Keratinocyte (primary cell): ENCODE measurements around the gene MRPS27. TPM values are rescaled to one million over a fixed set of nuclear protein-coding genes. Genes with fewer than 3 reads are reported as not detected.

Experiments used
- DNase-seq: peaks from one replicate; pipeline ENCODE4 v3.0.0-alpha.2; 2011; ENCODE audit warnings: low read depth, missing footprints, low spot score
- FAIRE-seq: peaks from 2 replicates; lab custom pipeline; 2011; peaks lifted over from hg19 to GRCh38; lab: Jason Lieb, UNC
- H2AFZ ChIP-seq: 2 replicates; pipeline ENCODE4 v1.6.0; 2012; ENCODE audit warnings: low read length, control low read depth, inconsistent platforms; ENCODE audit not compliant: control insufficient read depth
- H3K27ac ChIP-seq: 2 replicates; pipeline ENCODE4 v1.5.1; 2011; ENCODE audit warnings: low read length; ENCODE audit not compliant: control insufficient read depth, insufficient read depth
- H3K27me3 ChIP-seq: 3 replicates; pipeline ENCODE4 v1.6.0; 2011; ENCODE audit warnings: low read length; ENCODE audit not compliant: control insufficient read depth, insufficient read depth; ENCODE audit errors: extremely low read depth
- H3K36me3 ChIP-seq, 2 experiments: 2 replicates in 1 of 2; 3 replicates in 1 of 2; pipeline ENCODE4 v1.5.1; 2011; ENCODE audit warnings: low read length in 2 of 2, mild to moderate bottlenecking in 1 of 2; ENCODE audit not compliant: control insufficient read depth in 2 of 2, insufficient read depth in 2 of 2; ENCODE audit errors: extremely low read depth in 1 of 2
- H3K4me1 ChIP-seq: 3 replicates; pipeline ENCODE4 v1.5.1; 2011; ENCODE audit warnings: low read length; ENCODE audit not compliant: control insufficient read depth, insufficient read depth; ENCODE audit errors: extremely low read depth
- H3K4me2 ChIP-seq: 3 replicates; pipeline ENCODE4 v1.6.0; 2011; ENCODE audit warnings: low read depth, low read length; ENCODE audit not compliant: control insufficient read depth, insufficient read depth; ENCODE audit errors: extremely low read depth
- H3K4me3 ChIP-seq, 3 experiments: fragments of 200-600 bp in 1 of 3; sonication (generic) in 1 of 3; 2 replicates in 2 of 3; 3 replicates in 1 of 3; pipeline ENCODE4 v1.5.1; 2011 to 2016; ENCODE audit warnings: low read length in 3 of 3, mild to moderate bottlenecking in 3 of 3, control low read depth in 2 of 3, inconsistent platforms in 1 of 3, low read depth in 1 of 3, mixed read lengths in 1 of 3, mixed run types in 1 of 3, moderate library complexity in 1 of 3; ENCODE audit not compliant: control insufficient read depth in 2 of 3, insufficient read depth in 2 of 3; ENCODE audit errors: extremely low read depth in 1 of 3
- H3K79me2 ChIP-seq: 2 replicates; pipeline ENCODE4 v1.6.0; 2012; ENCODE audit warnings: low read length; ENCODE audit not compliant: control insufficient read depth, insufficient read depth
- H3K9ac ChIP-seq: 3 replicates; pipeline ENCODE4 v1.6.0; 2011; ENCODE audit warnings: low read length; ENCODE audit not compliant: control insufficient read depth, insufficient read depth; ENCODE audit errors: extremely low read depth
- H3K9me1 ChIP-seq: 3 replicates; pipeline ENCODE4 v1.6.0; 2011; ENCODE audit warnings: low read length; ENCODE audit not compliant: control insufficient read depth, insufficient read depth; ENCODE audit errors: extremely low read depth
- H3K9me3 ChIP-seq: 2 replicates; pipeline ENCODE4 v1.5.1; 2012; ENCODE audit warnings: low read depth, low read length; ENCODE audit not compliant: control insufficient read depth
- H4K20me1 ChIP-seq: 3 replicates; pipeline ENCODE4 v1.6.0; 2011; ENCODE audit warnings: low read length; ENCODE audit not compliant: control insufficient read depth, insufficient read depth; ENCODE audit errors: extremely low read depth
- EZH2 ChIP-seq: IDR thresholded peaks from one replicate; pipeline ENCODE4 v1.6.1; 2012; ENCODE audit warnings: inconsistent platforms, mild to moderate bottlenecking, low read length, moderate library complexity
- dilution Hi-C: fragments of 300-500 bp; cut with MboI; formaldehyde crosslinking; loops from one replicate; pipeline ENCODE4 v1.7.0; 2020; ENCODE audit warnings: low sequenced_read_pairs; ENCODE audit not compliant: extremely low pct_ligation_motif_present
- polyA plus RNA-seq, 5 experiments: library from polyadenylated mRNA; depleted of rRNA in 3 of 5; stranded (reverse) in 3 of 5; stranded (forward) in 1 of 5; unstranded in 1 of 5; fragments of >200 nt; gene quantifications; 1 replicate in 1 of 5; 2 replicates in 3 of 5; 3 replicates in 1 of 5; pipeline versions ENCODE4 v1.2.1 to v1.2.3, GENCODE V29; 2011 to 2012; ENCODE audit warnings: missing spikeins in 2 of 5, low read depth in 1 of 5, low replicate concordance in 1 of 5
- TF ChIP-seq, protein P1 (sequence below), 3 experiments: IDR thresholded peaks in 1 of 3; conservative IDR thresholded peaks in 1 of 3; optimal IDR thresholded peaks in 1 of 3; 2 replicates in 2 of 3; 3 replicates in 1 of 3; pipeline versions ENCODE3 to v1.5.1; 2011; ENCODE audit warnings: low read length in 3 of 3, mild to moderate bottlenecking in 3 of 3, moderate library complexity in 2 of 3, control low read depth in 1 of 3, inconsistent platforms in 1 of 3; ENCODE audit not compliant: insufficient read depth in 2 of 3; ENCODE audit errors: extremely low read depth in 1 of 3

Gene MRPS27
- polyA plus RNA-seq, 1 donor (not counting 4 experiments of a cell fraction or from before 2014, with no cell fraction given), result 98.7 TPM

DNA sequence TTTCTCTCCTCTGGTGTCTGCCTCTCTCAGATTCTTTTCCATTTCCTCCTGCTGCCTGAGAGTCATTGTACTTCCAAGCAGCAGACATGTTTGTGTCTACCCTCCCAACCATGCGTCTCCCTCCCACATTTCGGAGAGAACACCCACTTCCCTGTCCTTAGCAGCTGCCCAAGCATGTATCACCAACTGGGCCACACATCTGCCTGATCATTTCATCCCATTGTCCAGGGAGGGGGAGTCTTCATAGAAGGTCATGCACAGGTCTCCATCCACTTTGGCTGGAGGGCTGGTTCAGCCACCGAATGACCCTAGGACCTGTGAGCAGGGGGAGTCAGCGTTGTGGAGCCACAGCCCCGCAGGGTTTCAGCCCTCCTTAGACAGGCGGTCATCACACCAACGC is 137.4 kb downstream of the MRPS27 start:
- peaks cover 0 to 2% of the 10 kb centered on the region in 2 experiments for H3K36me3 ChIP-seq
- dilution Hi-C loops, result no loop called here
- H3K4me1 ChIP-seq, result peaks cover 24% of the 10 kb centered on the region
- no peaks in the 10 kb centered on the region for H3K9me1 ChIP-seq
- FAIRE-seq, result no peak
- H3K4me3 ChIP-seq, result no peak overlapping the region
- no peaks in the 10 kb centered on the region for H3K79me2 ChIP-seq
- H3K9ac ChIP-seq, result no peak overlapping the region
- no peaks in the 10 kb centered on the region for H4K20me1 ChIP-seq
- no peak for DNase-seq
- no peak overlapping the region for H2AFZ ChIP-seq
- H3K4me2 ChIP-seq, result no peak overlapping the region
- H3K9me3 ChIP-seq, result no peaks in the 10 kb centered on the region
- H3K27ac ChIP-seq, result no peak overlapping the region
- no peaks in the 10 kb centered on the region for H3K27me3 ChIP-seq
- TF ChIP-seq EZH2, result no peak
- TF ChIP-seq, protein P1, sequence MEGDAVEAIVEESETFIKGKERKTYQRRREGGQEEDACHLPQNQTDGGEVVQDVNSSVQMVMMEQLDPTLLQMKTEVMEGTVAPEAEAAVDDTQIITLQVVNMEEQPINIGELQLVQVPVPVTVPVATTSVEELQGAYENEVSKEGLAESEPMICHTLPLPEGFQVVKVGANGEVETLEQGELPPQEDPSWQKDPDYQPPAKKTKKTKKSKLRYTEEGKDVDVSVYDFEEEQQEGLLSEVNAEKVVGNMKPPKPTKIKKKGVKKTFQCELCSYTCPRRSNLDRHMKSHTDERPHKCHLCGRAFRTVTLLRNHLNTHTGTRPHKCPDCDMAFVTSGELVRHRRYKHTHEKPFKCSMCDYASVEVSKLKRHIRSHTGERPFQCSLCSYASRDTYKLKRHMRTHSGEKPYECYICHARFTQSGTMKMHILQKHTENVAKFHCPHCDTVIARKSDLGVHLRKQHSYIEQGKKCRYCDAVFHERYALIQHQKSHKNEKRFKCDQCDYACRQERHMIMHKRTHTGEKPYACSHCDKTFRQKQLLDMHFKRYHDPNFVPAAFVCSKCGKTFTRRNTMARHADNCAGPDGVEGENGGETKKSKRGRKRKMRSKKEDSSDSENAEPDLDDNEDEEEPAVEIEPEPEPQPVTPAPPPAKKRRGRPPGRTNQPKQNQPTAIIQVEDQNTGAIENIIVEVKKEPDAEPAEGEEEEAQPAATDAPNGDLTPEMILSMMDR (optimal IDR thresholded peaks at IDR 0.05 in 1 of 3, IDR thresholded peaks at IDR 0.05 in 1 of 3, conservative IDR thresholded peaks at IDR 0.05 in 1 of 3; ENCODE audit: extremely low read depth in 1 of 3, insufficient read depth in 2 of 3, low read length in 3 of 3), result no peak

DNA sequence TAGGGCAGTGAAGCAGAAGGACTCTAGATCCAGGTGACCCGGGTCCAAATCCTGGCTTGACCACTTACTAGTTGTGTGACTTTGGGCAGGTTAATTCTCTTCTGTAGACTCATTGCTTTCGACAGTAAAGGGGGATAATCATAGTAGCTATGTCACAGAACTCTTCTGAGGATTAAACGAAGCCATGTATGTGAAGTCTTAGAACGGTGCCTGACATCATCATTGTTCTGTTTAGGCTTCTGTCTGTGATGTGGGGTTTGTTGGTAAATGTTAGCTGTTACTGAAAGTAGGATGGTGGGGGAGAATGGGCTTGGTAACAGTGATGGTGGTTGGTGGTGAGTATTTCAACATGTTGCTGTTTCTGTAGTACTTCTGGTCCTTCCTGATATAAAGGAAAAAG is 139.1 kb downstream of the MRPS27 start:
- no peak for DNase-seq
- no peaks in the 10 kb centered on the region for H3K9me3 ChIP-seq
- H4K20me1 ChIP-seq, result no peaks in the 10 kb centered on the region
- no peak overlapping the region for H3K4me3 ChIP-seq
- H3K9me1 ChIP-seq, result no peaks in the 10 kb centered on the region
- dilution Hi-C loops, result no loop called here
- peaks cover 0 to 2% of the 10 kb centered on the region in 2 experiments for H3K36me3 ChIP-seq
- TF ChIP-seq, protein P1 (optimal IDR thresholded peaks at IDR 0.05 in 1 of 3, IDR thresholded peaks at IDR 0.05 in 1 of 3, conservative IDR thresholded peaks at IDR 0.05 in 1 of 3; ENCODE audit: extremely low read depth in 1 of 3, insufficient read depth in 2 of 3, low read length in 3 of 3), result no peak
- no peak for TF ChIP-seq EZH2
- H3K79me2 ChIP-seq, result no peaks in the 10 kb centered on the region
- H3K9ac ChIP-seq, result no peak overlapping the region
- H3K27ac ChIP-seq, result no peak overlapping the region
- peaks cover 16% of the 10 kb centered on the region for H3K4me1 ChIP-seq
- H3K27me3 ChIP-seq, result no peaks in the 10 kb centered on the region
- no peak overlapping the region for H2AFZ ChIP-seq
- no peak for FAIRE-seq
- no peak overlapping the region for H3K4me2 ChIP-seq
